DND-41 (cell line): ENCODE data around the gene KIAA1549.

ENCODE experiments used
- ATAC-seq: fragments of 200-7000 bp; cut with Tn5 transposase; 3 replicates; pipeline ENCODE4 v1.9.1; 2021; ENCODE audit warnings: low read depth; ENCODE audit not compliant: insufficient read depth
- DNase-seq: peaks from one replicate; pipeline ENCODE4 v3.0.0-alpha.2; 2020
- H2AFZ ChIP-seq: 2 replicates; pipeline ENCODE4 v1.6.0; 2012; ENCODE audit warnings: low read depth, low read length
- H3K27ac ChIP-seq: 2 replicates; pipeline ENCODE4 v1.5.1; 2012; ENCODE audit warnings: low read length, inconsistent platforms
- H3K27me3 ChIP-seq: fragments of 200-600 bp; sonication (generic); 2 replicates; pipeline ENCODE4 v1.6.0; 2012; ENCODE audit warnings: low read length, mild to moderate bottlenecking, inconsistent platforms; ENCODE audit not compliant: insufficient read depth, poor library complexity
- H3K36me3 ChIP-seq: 2 replicates; pipeline ENCODE4 v1.5.1; 2012; ENCODE audit warnings: low read length, inconsistent platforms; ENCODE audit not compliant: insufficient read depth
- H3K4me1 ChIP-seq: 2 replicates; pipeline ENCODE4 v1.5.1; 2012; ENCODE audit warnings: mild to moderate bottlenecking, low read length; ENCODE audit not compliant: insufficient read depth
- H3K4me2 ChIP-seq: 2 replicates; pipeline ENCODE4 v1.6.0; 2012; ENCODE audit warnings: mild to moderate bottlenecking, moderate library complexity, low read length, inconsistent platforms; ENCODE audit not compliant: insufficient read depth
- H3K4me3 ChIP-seq, 2 experiments: fragments of 200-600 bp in 1 of 2; shearing (Covaris generic) in 1 of 2; 2 replicates each; pipeline ENCODE4 v1.5.1; 2012 to 2016; ENCODE audit warnings: inconsistent platforms in 2 of 2, low read length in 2 of 2, mild to moderate bottlenecking in 2 of 2, low read depth in 1 of 2, moderate library complexity in 1 of 2
- H3K79me2 ChIP-seq: 2 replicates; pipeline ENCODE4 v1.6.0; 2012; ENCODE audit warnings: low read length, inconsistent platforms; ENCODE audit not compliant: insufficient read depth
- H3K9ac ChIP-seq: 2 replicates; pipeline ENCODE4 v1.6.0; 2012; ENCODE audit warnings: low read depth, mild to moderate bottlenecking, inconsistent platforms, low read length, moderate library complexity
- H3K9me3 ChIP-seq: 2 replicates; pipeline ENCODE4 v1.5.1; 2012; ENCODE audit warnings: low read length, moderate library complexity, mild to moderate bottlenecking, inconsistent platforms; ENCODE audit not compliant: insufficient read depth, severe bottlenecking
- H4K20me1 ChIP-seq: 2 replicates; pipeline ENCODE4 v1.6.0; 2012; ENCODE audit warnings: low read length; ENCODE audit not compliant: insufficient read depth
- EZH2 ChIP-seq: IDR thresholded peaks from 3 replicates; pipeline ENCODE4 v1.6.1; 2012; ENCODE audit warnings: borderline replicate concordance, low read depth, mild to moderate bottlenecking, moderate library complexity, low read length, inconsistent platforms; ENCODE audit not compliant: severe bottlenecking
- TF ChIP-seq, protein P1 (sequence below): IDR thresholded peaks from 2 replicates; pipeline ENCODE4 v1.5.1; 2012; ENCODE audit warnings: borderline replicate concordance, low read length, moderate library complexity, mild to moderate bottlenecking; ENCODE audit not compliant: poor library complexity, severe bottlenecking; ENCODE audit errors: extremely low read depth

KIAA1549 gene

DNA sequence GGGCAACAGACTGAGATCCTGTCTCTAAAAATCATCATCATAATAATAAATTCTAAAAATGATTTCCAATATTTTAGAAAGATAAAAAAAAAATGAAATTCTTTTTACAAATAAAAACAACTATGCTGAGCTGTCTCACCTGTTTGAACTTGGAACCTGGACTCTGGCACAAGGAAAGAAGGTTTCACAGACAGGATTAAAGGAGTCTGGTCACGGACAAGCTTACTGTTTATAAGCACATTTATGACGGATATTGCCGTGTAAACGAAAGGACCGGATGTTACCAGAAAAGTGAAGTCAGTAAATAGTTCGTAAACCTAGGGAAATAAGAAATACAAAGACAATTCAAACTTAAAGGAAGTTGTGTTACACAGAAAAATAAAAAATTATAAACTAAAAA is 70.2 kb downstream of the KIAA1549 start:
- H3K4me1 ChIP-seq: no peaks in the 10 kb centered on the region
- TF ChIP-seq, protein P1, sequence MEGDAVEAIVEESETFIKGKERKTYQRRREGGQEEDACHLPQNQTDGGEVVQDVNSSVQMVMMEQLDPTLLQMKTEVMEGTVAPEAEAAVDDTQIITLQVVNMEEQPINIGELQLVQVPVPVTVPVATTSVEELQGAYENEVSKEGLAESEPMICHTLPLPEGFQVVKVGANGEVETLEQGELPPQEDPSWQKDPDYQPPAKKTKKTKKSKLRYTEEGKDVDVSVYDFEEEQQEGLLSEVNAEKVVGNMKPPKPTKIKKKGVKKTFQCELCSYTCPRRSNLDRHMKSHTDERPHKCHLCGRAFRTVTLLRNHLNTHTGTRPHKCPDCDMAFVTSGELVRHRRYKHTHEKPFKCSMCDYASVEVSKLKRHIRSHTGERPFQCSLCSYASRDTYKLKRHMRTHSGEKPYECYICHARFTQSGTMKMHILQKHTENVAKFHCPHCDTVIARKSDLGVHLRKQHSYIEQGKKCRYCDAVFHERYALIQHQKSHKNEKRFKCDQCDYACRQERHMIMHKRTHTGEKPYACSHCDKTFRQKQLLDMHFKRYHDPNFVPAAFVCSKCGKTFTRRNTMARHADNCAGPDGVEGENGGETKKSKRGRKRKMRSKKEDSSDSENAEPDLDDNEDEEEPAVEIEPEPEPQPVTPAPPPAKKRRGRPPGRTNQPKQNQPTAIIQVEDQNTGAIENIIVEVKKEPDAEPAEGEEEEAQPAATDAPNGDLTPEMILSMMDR: no peak
- TF ChIP-seq EZH2: no peak
- no peaks in the 10 kb centered on the region for H3K9me3 ChIP-seq
- H3K36me3 ChIP-seq: no peaks in the 10 kb centered on the region
- H4K20me1 ChIP-seq: no peaks in the 10 kb centered on the region
- H3K27ac ChIP-seq: no peak overlapping the region
- DNase-seq: no peak
- ATAC-seq: no peak
- no peak overlapping the region for H3K4me2 ChIP-seq
- H3K9ac ChIP-seq: no peak overlapping the region
- H3K4me3 ChIP-seq: no peak overlapping the region
- no peak overlapping the region for H2AFZ ChIP-seq
- H3K27me3 ChIP-seq: no peaks in the 10 kb centered on the region
- H3K79me2 ChIP-seq: no peaks in the 10 kb centered on the region

DNA sequence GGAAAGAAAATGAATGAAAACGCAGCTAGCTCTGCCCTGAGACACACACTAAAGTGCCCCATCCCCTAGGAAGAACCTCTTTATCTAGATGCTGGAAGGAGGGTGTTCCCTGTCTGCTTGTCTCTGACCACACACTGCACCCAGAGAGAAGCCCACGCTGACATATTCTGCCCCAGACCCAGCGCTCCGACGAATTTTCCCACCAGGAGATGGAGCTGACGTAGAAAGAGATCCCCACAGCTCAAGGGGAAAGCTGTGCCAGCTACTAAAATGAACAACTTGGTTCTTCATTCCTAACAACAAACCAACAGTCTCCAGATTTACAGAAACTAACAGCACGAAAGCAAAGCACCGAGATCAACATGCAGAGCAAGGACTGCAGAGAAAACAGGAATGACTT is 73.3 kb downstream of the KIAA1549 start:
- no peak overlapping the region for H3K4me2 ChIP-seq
- no peaks in the 10 kb centered on the region for H3K27me3 ChIP-seq
- no peaks in the 10 kb centered on the region for H4K20me1 ChIP-seq
- TF ChIP-seq, protein P1: no peak
- TF ChIP-seq EZH2: no peak
- H3K9me3 ChIP-seq: no peaks in the 10 kb centered on the region
- DNase-seq (no peak), ATAC-seq (no peak)
- no peak overlapping the region for H3K4me3 ChIP-seq
- H3K4me1 ChIP-seq: peaks cover 31% of the 10 kb centered on the region
- no peaks in the 10 kb centered on the region for H3K79me2 ChIP-seq
- no peak overlapping the region for H3K27ac ChIP-seq
- H3K36me3 ChIP-seq: no peaks in the 10 kb centered on the region
- H2AFZ ChIP-seq: no peak overlapping the region
- no peak overlapping the region for H3K9ac ChIP-seq

DNA sequence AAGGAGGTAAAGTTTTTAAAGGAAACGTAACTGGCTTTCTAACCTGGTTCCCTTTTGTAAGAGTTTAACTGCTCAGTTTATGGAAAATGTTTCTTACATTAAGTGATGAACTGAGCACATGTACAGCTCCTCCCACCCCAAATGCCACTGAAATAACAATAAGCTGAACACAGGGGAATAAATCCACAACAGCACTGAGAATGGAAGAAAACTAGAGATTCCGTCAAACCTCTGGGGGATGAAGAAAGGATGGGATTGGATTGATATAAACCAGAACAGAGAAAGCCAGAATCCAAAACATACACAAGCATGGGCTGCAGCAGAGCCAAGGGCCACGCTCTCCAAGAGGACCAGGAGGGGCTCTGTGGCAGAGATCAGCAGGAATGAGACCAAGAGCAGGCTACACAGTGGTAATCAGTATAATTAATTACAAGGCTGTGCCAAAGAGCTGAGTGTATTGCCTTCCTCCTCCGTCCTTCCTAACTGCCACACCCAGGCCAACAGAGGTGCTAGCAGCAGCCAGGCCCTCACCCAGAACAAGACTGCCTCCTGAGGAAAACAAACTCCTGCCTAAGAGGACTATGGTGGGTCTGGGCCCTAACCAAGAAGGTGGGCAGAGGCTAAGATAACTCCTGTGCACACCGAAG is 73.9 kb downstream of the KIAA1549 start:
- Histone ChIP-seq H3K4me1 (peaks cover 36% of the 10 kb centered on the region), H3K27ac (no peak overlapping the region), H3K9ac (no peak overlapping the region), H3K36me3 (no peaks in the 10 kb centered on the region), H2AFZ (no peak overlapping the region), H4K20me1 (no peaks in the 10 kb centered on the region), H3K9me3 (no peaks in the 10 kb centered on the region), H3K27me3 (no peaks in the 10 kb centered on the region), H3K79me2 (no peaks in the 10 kb centered on the region), H3K4me2 (no peak overlapping the region), H3K4me3 (no peak overlapping the region)
- no peak for DNase-seq
- TF ChIP-seq, protein P1: no peak
- TF ChIP-seq EZH2: no peak
- ATAC-seq: no peak
